ENCODE measurements around the gene COL4A2.

COL4A2 gene

DNA sequence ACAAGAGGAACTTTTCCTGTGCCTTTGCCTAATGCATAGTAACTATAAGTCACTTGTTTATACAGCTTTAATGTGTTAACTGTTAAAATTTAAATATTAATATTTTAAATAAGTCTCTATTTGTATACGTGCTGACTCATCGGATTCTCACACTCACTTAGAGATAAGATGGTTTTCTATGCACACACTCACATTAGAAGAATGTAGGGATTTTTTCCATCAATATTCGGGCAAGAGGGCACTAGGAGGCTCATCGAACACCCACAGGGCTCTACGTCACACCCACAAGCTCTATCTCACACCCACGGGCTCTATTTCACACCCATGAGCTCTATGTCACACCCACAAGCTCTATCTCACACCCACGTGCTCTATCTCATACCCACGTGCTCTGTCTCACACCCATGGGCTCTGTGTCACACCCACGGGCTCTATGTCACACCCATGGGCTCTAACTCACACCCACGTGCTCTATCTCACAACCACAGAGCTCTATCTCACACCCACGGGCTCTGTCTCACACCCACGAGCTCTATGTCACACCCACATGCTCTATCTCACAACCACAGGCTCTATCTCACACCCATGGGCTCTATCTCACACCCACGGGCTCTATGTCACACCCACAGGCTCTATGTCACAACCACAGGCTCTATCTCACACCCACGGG is 73.4 kb downstream of the COL4A2 start:
- no peak overlapping the region for H3K27ac ChIP-seq (ENCODE audit: low read depth, low read length, poor library complexity, severe bottlenecking)
- peaks cover 9% of the 10 kb centered on the region for H3K27me3 ChIP-seq (ENCODE audit: insufficient read depth, low read length)
- H4K20me1 ChIP-seq (ENCODE audit: insufficient read depth, low read length), result no peaks in the 10 kb centered on the region
- H3K4me1 ChIP-seq (ENCODE audit: insufficient read depth, low read length, severe bottlenecking), result no peaks in the 10 kb centered on the region
- no peaks in the 10 kb centered on the region for H3K9me2 ChIP-seq (ENCODE audit: low read depth, low read length)
- no peak for TF ChIP-seq EZH2 (IDR thresholded peaks at IDR 0.05; ENCODE audit: borderline replicate concordance, low read length)
- TF ChIP-seq, protein P1, sequence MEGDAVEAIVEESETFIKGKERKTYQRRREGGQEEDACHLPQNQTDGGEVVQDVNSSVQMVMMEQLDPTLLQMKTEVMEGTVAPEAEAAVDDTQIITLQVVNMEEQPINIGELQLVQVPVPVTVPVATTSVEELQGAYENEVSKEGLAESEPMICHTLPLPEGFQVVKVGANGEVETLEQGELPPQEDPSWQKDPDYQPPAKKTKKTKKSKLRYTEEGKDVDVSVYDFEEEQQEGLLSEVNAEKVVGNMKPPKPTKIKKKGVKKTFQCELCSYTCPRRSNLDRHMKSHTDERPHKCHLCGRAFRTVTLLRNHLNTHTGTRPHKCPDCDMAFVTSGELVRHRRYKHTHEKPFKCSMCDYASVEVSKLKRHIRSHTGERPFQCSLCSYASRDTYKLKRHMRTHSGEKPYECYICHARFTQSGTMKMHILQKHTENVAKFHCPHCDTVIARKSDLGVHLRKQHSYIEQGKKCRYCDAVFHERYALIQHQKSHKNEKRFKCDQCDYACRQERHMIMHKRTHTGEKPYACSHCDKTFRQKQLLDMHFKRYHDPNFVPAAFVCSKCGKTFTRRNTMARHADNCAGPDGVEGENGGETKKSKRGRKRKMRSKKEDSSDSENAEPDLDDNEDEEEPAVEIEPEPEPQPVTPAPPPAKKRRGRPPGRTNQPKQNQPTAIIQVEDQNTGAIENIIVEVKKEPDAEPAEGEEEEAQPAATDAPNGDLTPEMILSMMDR (IDR thresholded peaks at IDR 0.05; ENCODE audit: low read length), result no peak
- H3K79me2 ChIP-seq (ENCODE audit: insufficient read depth, low read length), result no peaks in the 10 kb centered on the region
- no peaks in the 10 kb centered on the region for H3K9me3 ChIP-seq (ENCODE audit: low read length)
- H3F3A ChIP-seq (ENCODE audit: insufficient read depth, low read length), result no peaks in the 10 kb centered on the region
- H2AFZ ChIP-seq (ENCODE audit: low read length), result no peak overlapping the region
- H3K36me3 ChIP-seq (ENCODE audit: insufficient read depth, low read length), result no peaks in the 10 kb centered on the region
- no peak overlapping the region for H3K9ac ChIP-seq (ENCODE audit: low read length)
- H3K4me3 ChIP-seq (ENCODE audit: low read depth, low read length, poor library complexity, severe bottlenecking), result no peak overlapping the region
- no peak overlapping the region for H3K4me2 ChIP-seq (ENCODE audit: low read length)

- Histone ChIP-seq H3F3A (ENCODE audit: insufficient read depth, low read length) (no peaks in the 10 kb centered on the region), H3K79me2 (ENCODE audit: insufficient read depth, low read length) (no peaks in the 10 kb centered on the region), H2AFZ (ENCODE audit: low read length) (no peak overlapping the region), H3K36me3 (ENCODE audit: insufficient read depth, low read length) (no peaks in the 10 kb centered on the region), H3K9me2 (ENCODE audit: low read depth, low read length) (no peaks in the 10 kb centered on the region), H3K4me3 (ENCODE audit: low read depth, low read length, poor library complexity, severe bottlenecking) (no peak overlapping the region), H3K9ac (ENCODE audit: low read length) (no peak overlapping the region), H3K27ac (ENCODE audit: low read depth, low read length, poor library complexity, severe bottlenecking) (no peak overlapping the region), H3K4me1 (ENCODE audit: insufficient read depth, low read length, severe bottlenecking) (no peaks in the 10 kb centered on the region), H4K20me1 (ENCODE audit: insufficient read depth, low read length) (no peaks in the 10 kb centered on the region), H3K4me2 (ENCODE audit: low read length) (no peak overlapping the region), H3K27me3 (ENCODE audit: insufficient read depth, low read length) (peaks cover 9% of the 10 kb centered on the region), H3K9me3 (ENCODE audit: low read length) (no peaks in the 10 kb centered on the region)
- TF ChIP-seq EZH2 (IDR thresholded peaks at IDR 0.05; ENCODE audit: borderline replicate concordance, low read length), result no peak
- TF ChIP-seq, protein P1 (IDR thresholded peaks at IDR 0.05; ENCODE audit: low read length), result no peak
Observed at GRCh38 chr13:110381029-110381360, 73.9 kb downstream of the COL4A2 start.

GRCh38 chr13:110382229-110382628 is 75.1 kb downstream of the COL4A2 start:
- Histone ChIP-seq H3K27ac (ENCODE audit: low read depth, low read length, poor library complexity, severe bottlenecking) (no peak overlapping the region), H4K20me1 (ENCODE audit: insufficient read depth, low read length) (no peaks in the 10 kb centered on the region), H3F3A (ENCODE audit: insufficient read depth, low read length) (no peaks in the 10 kb centered on the region), H2AFZ (ENCODE audit: low read length) (no peak overlapping the region), H3K9me2 (ENCODE audit: low read depth, low read length) (no peaks in the 10 kb centered on the region), H3K9ac (ENCODE audit: low read length) (no peak overlapping the region), H3K36me3 (ENCODE audit: insufficient read depth, low read length) (no peaks in the 10 kb centered on the region), H3K4me3 (ENCODE audit: low read depth, low read length, poor library complexity, severe bottlenecking) (no peak overlapping the region), H3K4me2 (ENCODE audit: low read length) (no peak overlapping the region), H3K27me3 (ENCODE audit: insufficient read depth, low read length) (peaks cover under 1% of the 10 kb centered on the region; the same call in 1 of the 2 replicates), H3K4me1 (ENCODE audit: insufficient read depth, low read length, severe bottlenecking) (no peaks in the 10 kb centered on the region), H3K9me3 (ENCODE audit: low read length) (no peaks in the 10 kb centered on the region), H3K79me2 (ENCODE audit: insufficient read depth, low read length) (no peaks in the 10 kb centered on the region)
- TF ChIP-seq EZH2 (IDR thresholded peaks at IDR 0.05; ENCODE audit: borderline replicate concordance, low read length), result no peak
- TF ChIP-seq, protein P1 (IDR thresholded peaks at IDR 0.05; ENCODE audit: low read length), result no peak
